Right renal pelvis (tissue), 4 donors: ENCODE measurements around the gene PATL2. TPM values are rescaled to one million over a fixed set of nuclear protein-coding genes. Genes with fewer than 3 reads are reported as not detected.
A peak's percentile ranks its signal among the peaks of the same experiment; 100 is the strongest.
"Not testable (repeated sequence)": the region's sequence is repeated elsewhere in the genome, so short reads cannot be mapped to it uniquely, and the experiment has no call there.

Experiments
- DNase-seq, 4 donors: peaks; one replicate each; pipeline ENCODE4 v3.0.0-alpha.2; 2013; ENCODE audit warnings: low read depth in 4 of 4, low spot score in 3 of 4, missing footprints in 1 of 4
- polyA plus RNA-seq, 4 donors: library from polyadenylated mRNA; unstranded; fragments of 120-200 nt; gene quantifications; one replicate each; pipeline ENCODE4 v1.2.1, GENCODE V29; 2013; ENCODE audit not compliant: insufficient read length in 4 of 4

The PATL2 gene
- polyA plus RNA-seq, 4 donors: 0.76 to 1.2 (median 0.82) TPM

- peak in 1 of 4 donors; percentile 18 for DNase-seq
Measured at GRCh38 chr15:44695294-44695693, 15.8 kb downstream of the PATL2 start.

GRCh38 chr15:44694416-44694815 lies 16.7 kb downstream of the PATL2 start:
- DNase-seq: no peak

GRCh38 chr15:44692659-44693058 lies 18.5 kb downstream of the PATL2 start:
- no peak for DNase-seq

GRCh38 chr15:44690245-44690644 lies 20.9 kb downstream of the PATL2 start:
- not testable (repeated sequence) for DNase-seq

- not testable (repeated sequence) for DNase-seq
Measured at GRCh38 chr15:44689318-44689717, 21.8 kb downstream of the PATL2 start.

- not testable (repeated sequence) for DNase-seq
Measured at GRCh38 chr15:44682809-44683682, 28.1 kb downstream of the PATL2 start.

- DNase-seq: no peak
Measured at GRCh38 chr15:44682211-44682610, 28.9 kb downstream of the PATL2 start.

GRCh38 chr15:44676676-44677075 lies 34.4 kb downstream of the PATL2 start:
- DNase-seq: no peak

- no peak for DNase-seq
Measured at GRCh38 chr15:44675911-44676310, 35.2 kb downstream of the PATL2 start.

GRCh38 chr15:44673639-44674038 lies 37.5 kb downstream of the PATL2 start:
- DNase-seq: no peak

GRCh38 chr15:44670087-44670950 lies 40.8 kb downstream of the PATL2 start:
- DNase-seq: no peak

- DNase-seq: no peak
Measured at GRCh38 chr15:44668921-44669320, 42.2 kb downstream of the PATL2 start.

- DNase-seq: no peak
Measured at GRCh38 chr15:44667039-44667360, 44.1 kb downstream of the PATL2 start.

- no peak for DNase-seq
Measured at GRCh38 chr15:44666210-44667038, 44.7 kb downstream of the PATL2 start.

GRCh38 chr15:44663410-44664308 lies 47.5 kb downstream of the PATL2 start, which contains the start of gene SPG11:
SPG11 (minus strand) TSS chr15:44663662; CDS start chr15:44663647, 15 bp downstream.
- peak; percentile 93 to 96 (median 94) for DNase-seq

- DNase-seq: peak; percentile 25 to 63 (median 32)
Measured at GRCh38 chr15:44662478-44663409, 48.4 kb downstream of the PATL2 start.

- no peak for DNase-seq
Measured at GRCh38 chr15:44661576-44661975, 49.5 kb downstream of the PATL2 start.

- no peak for DNase-seq
Measured at GRCh38 chr15:44659056-44659455, 52.1 kb downstream of the PATL2 start.
